Measurements from ENCODE around the gene CAVIN2. TPM values are rescaled to one million over a fixed set of nuclear protein-coding genes. Genes with fewer than 3 reads are reported as not detected.

Gene CAVIN2
- 10 to 100 TPM in 1 of 2 donors, 1 to 10 TPM in 1; 5.5 to 12.7 TPM for total RNA-seq

GRCh38 chr2:191846515-191847476 is at the start of gene CAVIN2:
Gene CAVIN2 (minus strand): TSS chr2:191847088. CDS start chr2:191846925, 163 bp downstream.
- no peaks in the 10 kb centered on the region for H3K9me3 ChIP-seq
- peak within 1 kb of the TSS; percentile 33 for H3K27ac ChIP-seq
- no peaks in the 10 kb centered on the region for H3K27me3 ChIP-seq
- intact Hi-C loops (cut with DNase I) = no loop called here
- no peaks in the 10 kb centered on the region for H3K36me3 ChIP-seq
- DNase-seq = peak; percentile 58
- no peak for TF ChIP-seq CTCF (IDR thresholded peaks at IDR 0.05)
- peak within 1 kb of the TSS; percentile 3 to 61 for H3K9ac ChIP-seq (ENCODE audit: low read depth in 2 of 2, low read length in 2 of 2)
- H3K4me1 ChIP-seq = no peaks in the 10 kb centered on the region
- peak within 1 kb of the TSS; percentile 27 for H3K4me3 ChIP-seq

GRCh38 chr2:191895743-191896142 is 48.9 kb upstream of the CAVIN2 start:
- Histone ChIP-seq H3K9ac (ENCODE audit: low read depth in 2 of 2, low read length in 2 of 2) (no peak overlapping the region), H3K9me3 (no peaks in the 10 kb centered on the region), H3K4me3 (no peak overlapping the region), H3K27me3 (no peaks in the 10 kb centered on the region), H3K4me1 (no peaks in the 10 kb centered on the region), H3K36me3 (no peaks in the 10 kb centered on the region), H3K27ac (no peak overlapping the region)
- DNase-seq = no peak
- TF ChIP-seq CTCF (IDR thresholded peaks at IDR 0.05) = no peak
- intact Hi-C loops (cut with DNase I) = no loop called here

GRCh38 chr2:191895195-191895594 is 48.3 kb upstream of the CAVIN2 start:
- Histone ChIP-seq H3K27me3 (no peaks in the 10 kb centered on the region), H3K36me3 (no peaks in the 10 kb centered on the region), H3K9ac (ENCODE audit: low read depth in 2 of 2, low read length in 2 of 2) (no peak overlapping the region), H3K4me3 (no peak overlapping the region), H3K9me3 (no peaks in the 10 kb centered on the region), H3K27ac (no peak overlapping the region), H3K4me1 (no peaks in the 10 kb centered on the region)
- TF ChIP-seq CTCF (IDR thresholded peaks at IDR 0.05) = no peak
- DNase-seq = no peak
- intact Hi-C loops (cut with DNase I) = no loop called here

GRCh38 chr2:191894681-191895147 is 47.8 kb upstream of the CAVIN2 start:
- Histone ChIP-seq H3K36me3 (no peaks in the 10 kb centered on the region), H3K27me3 (no peaks in the 10 kb centered on the region), H3K4me3 (no peak overlapping the region), H3K9me3 (no peaks in the 10 kb centered on the region), H3K9ac (ENCODE audit: low read depth in 2 of 2, low read length in 2 of 2) (no peak overlapping the region), H3K4me1 (no peaks in the 10 kb centered on the region), H3K27ac (no peak overlapping the region)
- TF ChIP-seq CTCF (IDR thresholded peaks at IDR 0.05) = no peak
- DNase-seq = no peak
- intact Hi-C loops (cut with DNase I) = no loop called here

GRCh38 chr2:191892391-191892790 is 45.5 kb upstream of the CAVIN2 start:
- intact Hi-C loops (cut with DNase I) = no loop called here
- Histone ChIP-seq H3K9me3 (no peaks in the 10 kb centered on the region), H3K9ac (ENCODE audit: low read depth in 2 of 2, low read length in 2 of 2) (no peak overlapping the region), H3K36me3 (no peaks in the 10 kb centered on the region), H3K27ac (no peak overlapping the region), H3K27me3 (no peaks in the 10 kb centered on the region), H3K4me3 (no peak overlapping the region), H3K4me1 (no peaks in the 10 kb centered on the region)
- DNase-seq = no peak
- no peak for TF ChIP-seq CTCF (IDR thresholded peaks at IDR 0.05)

Measured in colonic mucosa (tissue), 4 donors.